BLaER1 (cell line): ENCODE data around the gene SDR9C7.
"Not testable (repeated sequence)": the region's sequence is repeated elsewhere in the genome, so short reads cannot be mapped to it uniquely, and the experiment has no call there.

Source experiments
- H3K27ac ChIP-seq: shearing (Covaris generic); formaldehyde crosslinking; 2 replicates; pipeline ENCODE4 v1.8.1; 2022
- H3K27me3 ChIP-seq: shearing (Covaris generic); formaldehyde crosslinking; 2 replicates; pipeline ENCODE4 v1.8.1; 2022
- H3K36me3 ChIP-seq: shearing (Covaris generic); formaldehyde crosslinking; 2 replicates; pipeline ENCODE4 v1.8.1; 2022
- H3K4me1 ChIP-seq: shearing (Covaris generic); formaldehyde crosslinking; 2 replicates; pipeline ENCODE4 v1.8.1; 2022
- H3K4me2 ChIP-seq: shearing (Covaris generic); formaldehyde crosslinking; 2 replicates; pipeline ENCODE4 v1.8.1; 2022
- H3K4me3 ChIP-seq: shearing (Covaris generic); formaldehyde crosslinking; 2 replicates; pipeline ENCODE4 v1.8.1; 2022
- H3K9ac ChIP-seq: shearing (Covaris generic); formaldehyde crosslinking; 2 replicates; pipeline ENCODE4 v1.8.1; 2022
- H3K9me3 ChIP-seq: shearing (Covaris generic); formaldehyde crosslinking; 2 replicates; pipeline ENCODE4 v1.8.1; 2022
- H4K20me1 ChIP-seq: shearing (Covaris generic); formaldehyde crosslinking; 2 replicates; pipeline ENCODE4 v1.8.1; 2022
- Cebpa-rat ChIP-seq: shearing (Covaris generic); IDR thresholded peaks from 2 replicates; pipeline ENCODE4 v1.8.1; 2022

Gene SDR9C7

DNA sequence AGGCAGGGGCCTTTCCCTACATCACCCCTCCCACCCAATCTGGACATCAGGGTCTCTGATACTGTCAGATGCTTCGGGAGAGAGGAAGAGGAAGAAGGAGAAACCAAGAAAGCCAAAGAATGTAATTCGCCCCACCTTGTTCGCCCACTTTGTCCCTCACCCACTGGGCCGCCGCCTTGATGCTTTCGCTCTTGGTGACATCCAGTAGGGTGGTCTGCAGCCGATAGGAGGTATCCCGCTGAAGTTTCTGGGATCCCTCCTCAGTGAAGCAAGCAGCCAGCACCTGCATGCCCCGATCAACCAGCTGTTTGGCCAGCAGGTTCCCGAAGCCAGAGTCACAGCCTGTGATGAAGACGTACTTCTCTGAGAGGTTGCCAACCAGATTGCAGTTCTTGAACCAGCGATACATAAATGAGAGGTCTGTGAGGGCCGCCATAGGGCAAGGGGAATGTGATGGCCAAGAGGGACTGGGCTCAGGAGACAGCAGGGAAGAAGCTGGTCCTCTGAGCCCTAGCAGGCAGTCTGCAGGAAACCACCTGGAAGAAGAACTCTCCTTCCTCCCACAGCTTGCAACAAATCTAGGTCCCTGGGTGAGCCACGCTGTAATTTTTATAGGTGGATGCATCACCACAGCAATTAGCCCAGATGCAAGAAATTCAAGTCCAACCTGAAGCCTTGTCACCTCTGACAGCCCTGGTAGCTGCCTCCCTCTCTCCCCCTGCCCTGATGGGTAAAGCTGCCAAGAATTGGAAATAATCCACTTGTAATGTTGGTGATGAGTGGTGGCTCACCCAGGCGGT is at the start of gene SDR9C7:
SDR9C7 (minus strand) TSS at position 583 of the 800 bp plus-strand sequence; CDS start at position 436, 147 bp downstream.
- H3K4me2 ChIP-seq = no peak within 1 kb of the TSS
- no peak within 1 kb of the TSS for H3K27ac ChIP-seq
- H3K9me3 ChIP-seq = no peaks in the 10 kb centered on the region
- no peaks in the 10 kb centered on the region for H4K20me1 ChIP-seq
- no peak for TF ChIP-seq Cebpa-rat
- no peaks in the 10 kb centered on the region for H3K27me3 ChIP-seq
- H3K4me3 ChIP-seq = no peak within 1 kb of the TSS
- H3K4me1 ChIP-seq = 0 out of 2 replicates have a peak, but pooled peaks cover 4% of the 10 kb centered on the region
- H3K36me3 ChIP-seq = no peaks in the 10 kb centered on the region
- H3K9ac ChIP-seq = no peak within 1 kb of the TSS

GRCh38 chr12:56983386-56983785 is 49.2 kb upstream of the SDR9C7 start:
- H3K4me3 ChIP-seq = no peak overlapping the region
- H3K9me3 ChIP-seq = no peaks in the 10 kb centered on the region
- no peaks in the 10 kb centered on the region for H3K36me3 ChIP-seq
- TF ChIP-seq Cebpa-rat = no peak
- peaks cover 16% of the 10 kb centered on the region for H3K4me1 ChIP-seq
- no peaks in the 10 kb centered on the region for H4K20me1 ChIP-seq
- H3K27me3 ChIP-seq = no peaks in the 10 kb centered on the region
- no peak overlapping the region for H3K4me2 ChIP-seq
- H3K9ac ChIP-seq = no peak overlapping the region
- no peak overlapping the region for H3K27ac ChIP-seq

DNA sequence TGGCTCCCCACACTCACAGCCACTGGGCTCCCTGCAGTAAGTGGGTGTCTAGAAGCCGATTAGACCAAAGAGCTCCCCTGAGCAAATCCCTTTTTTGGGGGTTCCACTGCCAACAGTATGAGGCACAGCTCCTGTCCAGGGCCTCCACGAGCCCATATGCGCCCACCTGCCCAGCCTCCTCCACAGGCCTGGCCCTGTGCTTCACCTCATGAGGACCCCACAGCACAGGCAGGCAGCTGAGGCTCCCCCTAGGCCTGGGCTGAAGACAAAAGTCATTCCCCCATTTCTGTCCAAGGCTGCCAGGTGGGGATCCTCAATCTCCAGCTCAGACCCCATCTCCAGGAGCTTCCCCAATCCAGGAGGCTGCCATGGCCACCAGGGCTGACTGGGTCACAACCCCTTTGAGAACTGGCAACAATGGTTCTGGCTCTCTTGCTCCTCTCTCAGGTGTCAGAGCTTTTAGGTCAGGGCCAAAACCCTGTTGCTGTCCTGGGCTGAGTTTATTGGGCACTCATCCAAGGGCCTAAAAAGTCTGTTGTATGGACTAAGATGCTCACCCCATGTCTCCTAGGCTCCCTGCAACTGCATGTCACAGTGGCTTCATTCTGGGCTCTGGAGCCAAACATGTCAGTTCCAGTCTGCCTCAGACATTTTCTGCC is 48.5 kb upstream of the SDR9C7 start:
- not testable (repeated sequence) for H4K20me1 ChIP-seq, H3K27ac ChIP-seq, H3K4me2 ChIP-seq, H3K9me3 ChIP-seq, H3K36me3 ChIP-seq, H3K9ac ChIP-seq, H3K4me3 ChIP-seq, H3K4me1 ChIP-seq, H3K27me3 ChIP-seq

DNA sequence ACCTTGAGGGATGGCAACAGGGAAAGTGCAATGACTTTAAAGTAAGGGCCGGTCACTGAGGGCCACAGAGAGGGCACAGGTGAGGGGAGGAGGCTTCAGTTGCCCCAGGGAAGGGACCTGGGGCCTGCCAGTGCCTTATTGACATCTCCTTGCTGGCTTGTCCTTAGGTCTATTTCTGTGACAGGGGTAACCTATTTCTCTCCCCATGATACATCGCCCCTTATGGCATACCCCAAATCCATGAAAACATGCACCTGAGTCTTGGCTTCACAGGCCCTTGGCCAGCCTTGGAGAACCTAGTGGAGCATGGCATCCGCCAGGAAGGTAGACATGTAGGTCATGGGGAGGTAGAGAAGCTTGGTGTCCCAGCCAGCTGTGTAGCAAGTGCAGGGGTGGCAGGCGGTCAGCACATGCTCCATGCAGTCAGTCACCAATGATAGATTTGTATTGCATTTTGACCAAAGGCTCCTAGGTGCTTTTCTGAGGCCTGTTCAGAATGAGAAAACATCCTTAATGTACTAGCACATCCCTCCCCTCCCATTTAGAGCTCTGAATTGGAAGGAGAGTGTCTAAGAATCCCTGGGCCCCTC is 46.8 kb upstream of the SDR9C7 start:
- Histone ChIP-seq H3K4me1 (no peaks in the 10 kb centered on the region), H3K27ac (no peak overlapping the region), H3K9ac (no peak overlapping the region), H3K4me2 (no peak overlapping the region), H4K20me1 (no peaks in the 10 kb centered on the region), H3K27me3 (no peaks in the 10 kb centered on the region), H3K9me3 (no peaks in the 10 kb centered on the region), H3K4me3 (no peak overlapping the region), H3K36me3 (no peaks in the 10 kb centered on the region)
- no peak for TF ChIP-seq Cebpa-rat

DNA sequence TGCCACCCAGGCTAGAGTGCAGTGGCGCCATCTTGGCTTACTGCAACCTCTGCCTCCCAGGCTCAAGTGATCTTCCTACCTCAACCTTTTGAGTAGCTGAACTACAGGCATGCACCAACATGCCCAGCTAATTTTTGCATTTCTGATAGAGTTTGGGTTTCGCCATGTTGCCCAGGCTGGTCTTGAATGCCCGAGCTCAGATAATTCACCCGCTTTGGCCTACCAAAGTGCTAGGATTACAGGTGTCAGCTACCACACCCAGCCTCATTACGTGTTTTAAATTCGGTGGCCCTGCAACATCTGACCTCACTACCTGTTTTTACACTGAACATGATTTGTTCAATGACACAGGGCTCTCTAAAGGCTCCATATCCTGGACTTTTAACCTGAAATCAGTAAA is 46.1 kb upstream of the SDR9C7 start:
- Histone ChIP-seq H3K36me3 (no peaks in the 10 kb centered on the region), H3K27me3 (no peaks in the 10 kb centered on the region), H3K9me3 (no peaks in the 10 kb centered on the region), H3K4me3 (no peak overlapping the region), H3K27ac (no peak overlapping the region), H3K4me1 (no peaks in the 10 kb centered on the region), H4K20me1 (no peaks in the 10 kb centered on the region), H3K9ac (no peak overlapping the region), H3K4me2 (no peak overlapping the region)
- TF ChIP-seq Cebpa-rat = no peak

DNA sequence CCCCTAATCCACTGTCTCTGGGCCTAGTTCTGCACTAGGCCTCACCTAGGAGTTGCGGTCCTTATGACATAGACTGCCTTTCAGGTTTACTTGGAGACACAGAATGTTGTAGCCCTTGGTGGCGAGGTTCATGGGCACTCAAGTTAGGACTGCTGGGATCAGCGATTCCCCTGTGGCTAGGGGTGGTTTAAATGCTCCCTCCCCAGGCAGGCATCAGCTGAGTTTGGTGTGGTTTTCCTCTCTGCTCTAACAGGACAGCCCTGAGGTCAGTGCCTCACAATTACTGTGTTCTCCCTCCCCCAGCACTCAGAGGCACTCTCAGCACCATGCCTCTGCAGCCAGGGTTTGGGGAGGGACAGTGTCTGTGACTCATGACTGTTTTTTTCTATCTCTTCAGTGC is 45.4 kb upstream of the SDR9C7 start:
- Histone ChIP-seq H4K20me1 (no peaks in the 10 kb centered on the region), H3K27me3 (no peaks in the 10 kb centered on the region), H3K9me3 (no peaks in the 10 kb centered on the region), H3K4me2 (no peak overlapping the region), H3K9ac (no peak overlapping the region), H3K36me3 (no peaks in the 10 kb centered on the region), H3K27ac (no peak overlapping the region), H3K4me3 (no peak overlapping the region), H3K4me1 (no peaks in the 10 kb centered on the region)
- no peak for TF ChIP-seq Cebpa-rat

DNA sequence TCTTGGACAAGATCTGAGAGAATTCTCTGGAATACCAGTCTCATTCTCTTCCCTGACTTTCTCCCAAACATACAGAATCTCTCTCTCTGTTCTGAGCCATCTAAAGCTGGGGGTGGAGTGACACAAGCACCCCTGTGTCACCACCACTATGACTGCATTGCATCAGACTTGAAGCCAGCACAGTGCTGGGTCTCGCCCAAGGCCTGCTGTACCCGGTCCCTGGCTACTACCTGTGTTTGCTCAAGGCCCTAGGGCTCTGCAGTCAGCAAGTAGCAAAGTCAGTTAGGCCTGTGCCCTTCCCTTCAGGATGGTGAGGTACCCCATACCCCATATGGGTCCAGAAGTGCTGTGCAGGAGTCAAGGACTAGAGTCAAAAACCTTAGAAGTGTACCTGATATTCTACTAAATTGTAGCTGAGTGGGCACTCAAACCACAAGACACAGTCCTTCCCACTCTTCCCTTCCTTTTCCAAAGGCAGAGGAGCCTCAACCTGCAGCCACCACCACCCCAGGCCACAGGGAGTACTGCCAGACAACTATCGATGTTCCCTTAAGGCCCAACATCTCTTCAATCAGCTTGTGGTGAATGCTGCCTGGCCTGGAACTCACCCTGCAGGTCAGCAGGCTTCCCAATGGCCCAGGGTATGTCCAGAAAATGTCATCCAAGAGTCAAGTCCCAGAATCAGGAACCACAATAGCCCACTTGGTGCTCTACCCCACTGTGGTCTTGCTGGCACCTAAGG is 44.4 kb upstream of the SDR9C7 start:
- H3K9ac ChIP-seq = no peak overlapping the region
- H3K9me3 ChIP-seq = no peaks in the 10 kb centered on the region
- no peaks in the 10 kb centered on the region for H3K36me3 ChIP-seq
- H4K20me1 ChIP-seq = no peaks in the 10 kb centered on the region
- H3K4me2 ChIP-seq = no peak overlapping the region
- H3K27me3 ChIP-seq = no peaks in the 10 kb centered on the region
- H3K27ac ChIP-seq = no peak overlapping the region
- TF ChIP-seq Cebpa-rat = no peak
- H3K4me1 ChIP-seq = no peaks in the 10 kb centered on the region
- no peak overlapping the region for H3K4me3 ChIP-seq

GRCh38 chr12:56977361-56977760 is 43.2 kb upstream of the SDR9C7 start:
- not testable (repeated sequence) for H4K20me1 ChIP-seq, H3K27ac ChIP-seq, H3K4me1 ChIP-seq, H3K4me3 ChIP-seq, H3K27me3 ChIP-seq, H3K9me3 ChIP-seq, H3K9ac ChIP-seq, H3K4me2 ChIP-seq, H3K36me3 ChIP-seq

- H3K4me1 ChIP-seq, H4K20me1 ChIP-seq, H3K4me2 ChIP-seq, H3K9ac ChIP-seq, H3K27ac ChIP-seq, H3K4me3 ChIP-seq, H3K36me3 ChIP-seq, H3K27me3 ChIP-seq, H3K9me3 ChIP-seq: not testable (repeated sequence)
Observed at GRCh38 chr12:56974224-56974623, 40.0 kb upstream of the SDR9C7 start.

- H4K20me1 ChIP-seq, H3K4me1 ChIP-seq, H3K27me3 ChIP-seq, H3K36me3 ChIP-seq, H3K27ac ChIP-seq, H3K4me2 ChIP-seq, H3K4me3 ChIP-seq, H3K9ac ChIP-seq: not testable (repeated sequence)
- H3K9me3 ChIP-seq = 0 out of 2 replicates have a peak, but pooled peaks cover 10% of the 10 kb centered on the region
Observed at GRCh38 chr12:56968910-56969309, 34.7 kb upstream of the SDR9C7 start.

DNA sequence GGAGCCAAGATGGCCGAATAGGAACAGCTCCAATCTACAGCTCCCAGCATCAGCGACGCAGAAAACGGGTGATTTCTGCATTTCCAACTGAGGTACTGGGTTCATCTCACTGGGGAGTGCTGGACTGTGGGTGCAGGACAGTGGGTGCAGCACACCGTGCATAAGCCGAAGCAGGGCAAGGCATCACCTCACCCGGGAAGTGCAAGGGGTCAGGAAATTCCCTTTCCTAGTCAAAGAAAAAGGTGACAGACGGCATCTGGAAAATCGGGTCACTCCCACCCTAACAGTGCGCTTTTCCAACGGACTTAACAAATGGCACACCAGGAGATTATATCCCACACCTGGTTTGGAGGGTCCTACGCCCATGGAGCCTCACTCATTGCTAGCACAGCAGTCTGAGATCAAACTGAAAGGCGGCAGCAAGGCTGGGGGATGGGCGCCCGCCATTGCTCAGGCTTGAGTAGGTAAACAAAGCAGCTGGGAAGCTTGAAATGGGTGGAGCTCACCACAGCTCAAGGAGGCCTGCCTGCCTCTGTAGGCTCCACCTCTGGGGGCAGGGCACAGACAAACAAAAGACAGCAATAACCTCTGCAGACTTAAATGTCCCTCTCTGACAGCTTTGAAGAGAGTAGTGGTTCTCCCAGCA is 31.9 kb upstream of the SDR9C7 start:
- H3K4me1 ChIP-seq, H3K4me2 ChIP-seq, H3K27ac ChIP-seq, H3K36me3 ChIP-seq, H3K9ac ChIP-seq, H4K20me1 ChIP-seq, H3K4me3 ChIP-seq, H3K27me3 ChIP-seq: not testable (repeated sequence)
- H3K9me3 ChIP-seq = peaks cover 18% of the 10 kb centered on the region

DNA sequence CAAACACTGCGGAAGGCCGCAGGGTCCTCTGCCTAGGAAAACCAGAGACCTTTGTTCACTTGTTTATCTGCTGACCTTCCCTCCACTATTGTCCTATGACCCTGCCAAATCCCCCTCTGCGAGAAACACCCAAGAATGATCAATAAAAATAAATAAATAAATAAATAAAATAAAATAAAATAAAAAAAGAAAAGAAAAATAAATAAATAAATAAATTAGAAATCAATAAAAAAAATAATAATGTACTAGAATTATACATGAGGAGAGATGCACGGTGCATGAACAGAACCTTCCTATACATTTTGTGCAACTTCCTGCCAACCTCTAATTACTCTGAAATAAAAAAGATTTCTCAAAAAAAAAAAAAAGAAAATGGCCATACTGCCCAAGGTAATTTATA is 30.9 kb upstream of the SDR9C7 start:
- not testable (repeated sequence) for H3K36me3 ChIP-seq, H4K20me1 ChIP-seq, H3K9ac ChIP-seq, H3K4me1 ChIP-seq, H3K27ac ChIP-seq, H3K4me3 ChIP-seq, H3K4me2 ChIP-seq, H3K27me3 ChIP-seq
- peaks cover 18% of the 10 kb centered on the region for H3K9me3 ChIP-seq

- H3K4me2 ChIP-seq, H4K20me1 ChIP-seq, H3K27ac ChIP-seq, H3K27me3 ChIP-seq, H3K4me1 ChIP-seq, H3K4me3 ChIP-seq, H3K36me3 ChIP-seq, H3K9ac ChIP-seq: not testable (repeated sequence)
- peaks cover 21% of the 10 kb centered on the region for H3K9me3 ChIP-seq
Observed at GRCh38 chr12:56963557-56963956, 29.3 kb upstream of the SDR9C7 start.
